OCI-LY1 (cell line): ENCODE results near the gene VAT1.

Experiments
- CTCF ChIP-seq: fragments of 200-600 bp; sonication (generic), shearing (Covaris generic); IDR thresholded peaks from 2 replicates; pipeline ENCODE4 v1.5.1; 2017; ENCODE audit warnings: mild to moderate bottlenecking, antibody characterized with exemption, low read length, moderate library complexity, mixed read lengths
- EZH2 ChIP-seq: fragments of 200-600 bp; sonication (generic), shearing (Covaris generic); IDR thresholded peaks from 2 replicates; pipeline ENCODE4 v1.8.0; 2017; ENCODE audit warnings: borderline replicate concordance, mixed run types, mild to moderate bottlenecking, antibody characterized with exemption, low read length, moderate library complexity, mixed read lengths

GRCh38 chr17:43027091-43028032, 5.2 kb upstream of the VAT1 start:
- no peak for TF ChIP-seq CTCF
- TF ChIP-seq EZH2: no peak
